Small intestine (tissue), 7 donors: Measurements from ENCODE around the gene COL21A1. TPM values are rescaled to one million over a fixed set of nuclear protein-coding genes. Genes with fewer than 3 reads are reported as not detected.
"Not testable (repeated sequence)": the region's sequence is repeated elsewhere in the genome, so short reads cannot be mapped to it uniquely, and the experiment has no call there.

Source experiments
- DNase-seq, 2 donors: peaks; one replicate each; pipeline versions ENCODE4 v3.0.0 to v3.0.0-alpha.2; 2013
- FAIRE-seq: peaks from 2 replicates; lab custom pipeline; 2012; peaks lifted over from hg19 to GRCh38; lab: Jason Lieb, UNC
- H3K27ac ChIP-seq, 3 donors: one replicate each; pipeline ENCODE4 v1.5.1; 2013; ENCODE audit warnings: low read length in 2 of 3, mild to moderate bottlenecking in 2 of 3, control low read depth in 1 of 3, inconsistent platforms in 1 of 3, low read depth in 1 of 3, moderate library complexity in 1 of 3
- H3K27me3 ChIP-seq, 3 donors: one replicate each; pipeline ENCODE4 v1.6.1; 2013; ENCODE audit warnings: low read length in 3 of 3, inconsistent platforms in 1 of 3; ENCODE audit not compliant: control insufficient read depth in 3 of 3, insufficient read depth in 3 of 3
- H3K36me3 ChIP-seq, 3 donors: one replicate each; pipeline ENCODE4 v1.6.1; 2013; ENCODE audit warnings: low read length in 3 of 3, inconsistent platforms in 1 of 3, low read depth in 1 of 3, mild to moderate bottlenecking in 1 of 3, moderate library complexity in 1 of 3; ENCODE audit not compliant: control insufficient read depth in 3 of 3, insufficient read depth in 2 of 3
- H3K4me1 ChIP-seq, 3 donors: one replicate each; pipeline ENCODE4 v1.6.1; 2013; ENCODE audit warnings: low read length in 2 of 3, inconsistent platforms in 1 of 3, low read depth in 1 of 3, mild to moderate bottlenecking in 1 of 3, moderate library complexity in 1 of 3; ENCODE audit not compliant: control insufficient read depth in 3 of 3, insufficient read depth in 2 of 3
- H3K4me3 ChIP-seq, 3 donors: one replicate each; pipeline ENCODE4 v1.5.1; 2013; ENCODE audit warnings: low read length in 3 of 3, control low read depth in 1 of 3, inconsistent platforms in 1 of 3, low read depth in 1 of 3, mild to moderate bottlenecking in 1 of 3, moderate library complexity in 1 of 3
- H3K9me3 ChIP-seq, 2 donors: one replicate each; pipeline ENCODE4 v1.6.1; 2013; ENCODE audit warnings: low read depth in 1 of 2, low read length in 1 of 2; ENCODE audit not compliant: control insufficient read depth in 2 of 2, insufficient read depth in 1 of 2
- WGBS, 3 donors: extraction: QIAGEN DNeasy Blood & Tissue Kit; methylation state at CpG; one replicate each; pipeline ENCODE4 v1.1.7; 2013; 5-methylcytosine and 5-hydroxymethylcytosine counted together
- polyA plus RNA-seq, 4 donors: library from polyadenylated mRNA; stranded (reverse) in 3 of 4; unstranded in 1 of 4; fragments of 200-250 nt in 3 of 4; fragments of 120-200 nt in 1 of 4; gene quantifications; one replicate each; pipeline versions ENCODE4 v1.2.1 to v1.2.3, GENCODE V29; 2013
- donor health status: healthy with polysubstance abuse.
- donor health status: control.
- donor health status: control.
- donor health status: Bipolar disorder and iron deficiency.
- donor health status: healthy.

COL21A1 gene
- polyA plus RNA-seq, 4 donors = 0.84 to 8.1 TPM; not detected in 2

DNA sequence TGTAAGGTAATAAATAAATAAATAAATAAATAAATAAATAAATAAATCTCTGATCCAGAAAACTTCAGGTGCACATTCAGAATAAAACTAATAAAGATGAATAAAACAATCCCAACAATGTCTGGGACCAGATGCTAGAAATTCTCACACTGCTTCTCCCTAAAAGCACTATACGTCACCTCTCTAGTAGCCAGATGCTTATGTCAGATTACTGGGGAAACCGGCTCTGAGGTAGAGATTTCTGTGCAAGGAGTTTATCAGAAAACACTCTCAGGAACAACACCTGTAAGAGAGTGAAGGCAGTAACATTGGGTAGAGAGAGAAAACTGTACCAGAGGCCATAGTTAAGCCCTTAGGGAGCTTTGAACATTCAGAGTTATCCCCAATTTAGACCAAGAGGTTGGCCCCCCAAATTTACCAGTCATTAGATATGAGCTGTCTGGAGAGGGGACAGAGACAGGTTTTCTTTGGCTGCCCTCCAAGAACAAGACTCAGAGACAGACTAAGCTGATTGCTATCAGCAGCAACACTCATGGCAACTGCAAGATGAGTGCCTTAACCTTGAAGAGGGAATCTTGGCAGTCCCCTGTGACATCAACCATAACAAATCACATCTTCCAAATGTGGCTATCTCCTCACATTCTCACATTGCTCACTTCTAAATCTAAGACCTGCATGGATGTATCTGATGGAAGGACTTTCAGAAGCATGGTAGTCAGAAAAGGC lies 220.8 kb downstream of the COL21A1 start:
- no peak for DNase-seq
- no peak overlapping the region for H3K27ac ChIP-seq
- WGBS, 3 donors = 67 to 77% (median 70%) methylated on average over 2 of the region's 2 CpGs
- H3K9me3 ChIP-seq = no peaks in the 10 kb centered on the region
- H3K4me1 ChIP-seq = no peaks in the 10 kb centered on the region
- H3K27me3 ChIP-seq = no peaks in the 10 kb centered on the region
- no peak for FAIRE-seq
- H3K4me3 ChIP-seq = no peak overlapping the region
- no peaks in the 10 kb centered on the region for H3K36me3 ChIP-seq

DNA sequence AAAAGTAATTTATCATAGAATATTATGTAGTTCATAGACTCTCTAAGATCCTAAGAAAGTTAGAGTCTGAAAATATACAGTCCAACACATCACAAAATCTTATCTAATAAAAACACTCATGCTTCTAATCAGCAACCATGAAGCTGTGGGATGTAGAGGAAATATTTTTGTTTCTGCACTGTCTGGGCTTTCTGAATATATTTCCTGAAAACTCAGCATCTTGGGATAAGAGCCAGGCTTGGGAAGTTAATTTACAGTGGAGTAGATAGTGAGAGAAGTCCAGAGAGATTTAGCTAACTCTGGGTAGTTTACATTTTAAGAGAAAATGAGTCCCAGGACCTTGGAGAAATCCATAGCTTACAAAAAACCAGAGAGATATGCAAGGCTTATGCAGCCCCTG lies 221.6 kb downstream of the COL21A1 start:
- FAIRE-seq = no peak
- Histone ChIP-seq H3K27ac (no peak overlapping the region), H3K4me3 (no peak overlapping the region), H3K9me3 (no peaks in the 10 kb centered on the region), H3K36me3 (no peaks in the 10 kb centered on the region), H3K4me1 (no peaks in the 10 kb centered on the region), H3K27me3 (no peaks in the 10 kb centered on the region)
- DNase-seq = no peak

DNA sequence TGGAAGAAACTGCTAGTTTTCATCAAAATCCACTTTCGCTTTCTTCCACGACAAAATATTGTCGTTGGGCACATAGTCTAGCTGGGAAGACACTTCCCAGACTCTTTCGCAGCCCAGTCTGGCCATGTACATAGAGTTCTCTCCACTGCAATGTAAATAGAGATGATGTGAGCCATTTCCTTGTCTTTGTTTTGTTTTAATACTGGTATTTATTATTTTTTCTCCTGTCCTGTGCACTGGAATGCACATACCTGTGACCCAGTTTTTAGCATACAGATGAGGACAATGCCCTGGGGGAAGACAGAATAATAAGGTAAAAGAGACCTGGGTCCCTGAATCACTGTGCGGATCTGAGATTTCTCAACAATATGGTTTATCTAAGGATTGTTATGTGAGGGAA lies 222.4 kb downstream of the COL21A1 start:
- no peaks in the 10 kb centered on the region for H3K9me3 ChIP-seq

DNA sequence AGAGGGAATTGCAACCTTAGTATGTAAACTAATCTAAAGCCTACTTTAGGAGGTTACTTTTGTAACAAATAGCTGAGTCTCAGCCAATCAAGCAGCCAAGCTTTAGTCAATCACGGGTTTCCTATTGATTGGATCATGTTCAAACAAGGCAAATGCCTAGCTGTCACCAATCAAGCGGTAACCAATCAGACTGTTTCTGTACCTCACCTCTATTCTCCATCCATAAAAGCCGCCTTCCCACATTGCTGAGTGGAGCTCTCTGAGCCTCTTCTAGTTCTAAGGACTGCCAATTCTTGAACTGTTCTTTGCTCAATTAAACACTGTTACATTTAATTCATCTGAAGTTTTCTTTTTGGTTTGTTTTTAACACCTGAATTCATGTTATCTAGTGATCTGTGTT lies 223.6 kb downstream of the COL21A1 start:
- Histone ChIP-seq H3K27ac (no peak overlapping the region), H3K36me3 (no peaks in the 10 kb centered on the region), H3K27me3 (no peaks in the 10 kb centered on the region), H3K9me3 (no peaks in the 10 kb centered on the region), H3K4me3 (no peak overlapping the region), H3K4me1 (no peaks in the 10 kb centered on the region)
- WGBS, 3 donors = 63 to 81% (median 64%) methylated on average over 3 of the region's 3 CpGs
- FAIRE-seq = no peak
- no peak for DNase-seq

More for the DNA sequence above, 222.4 kb downstream of the COL21A1 start:
- WGBS, 3 donors = 85 to 89% (median 86%) methylated on average over 5 of the region's 5 CpGs
- DNase-seq (no peak), FAIRE-seq (no peak)
- no peaks in the 10 kb centered on the region for H3K36me3 ChIP-seq
- H3K27ac ChIP-seq = no peak overlapping the region
- no peaks in the 10 kb centered on the region for H3K27me3 ChIP-seq
- no peak overlapping the region for H3K4me3 ChIP-seq
- no peaks in the 10 kb centered on the region for H3K4me1 ChIP-seq

- no peak for FAIRE-seq
- H3K9me3 ChIP-seq = no peaks in the 10 kb centered on the region
- H3K4me1 ChIP-seq = no peaks in the 10 kb centered on the region
These were observed 224.7 kb downstream of the COL21A1 start for GRCh38 chr6:56022678-56023077.

DNA sequence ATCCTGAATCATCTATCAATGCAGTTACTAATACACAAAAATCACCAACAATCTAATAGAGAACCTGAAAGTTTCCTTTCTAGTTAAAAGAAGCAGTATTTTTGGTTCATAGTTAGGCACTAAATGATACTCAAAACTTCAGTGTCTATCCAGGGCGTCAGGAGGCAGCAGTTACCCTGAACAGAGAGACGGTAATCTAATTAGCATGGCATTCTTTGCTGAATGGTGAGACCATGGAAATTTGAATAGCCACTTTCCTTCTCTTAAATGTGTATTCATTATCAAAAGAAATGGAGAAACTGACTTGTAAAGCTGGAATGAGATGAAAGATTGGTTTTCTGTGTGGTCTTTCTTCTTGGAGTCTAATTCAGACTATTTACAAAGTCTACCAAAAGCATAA lies 225.4 kb downstream of the COL21A1 start:
- Histone ChIP-seq H3K4me1 (no peaks in the 10 kb centered on the region), H3K27ac (no peak overlapping the region), H3K9me3 (no peaks in the 10 kb centered on the region), H3K4me3 (no peak overlapping the region), H3K27me3 (no peaks in the 10 kb centered on the region), H3K36me3 (no peaks in the 10 kb centered on the region)
- FAIRE-seq = no peak
- DNase-seq = no peak
- WGBS, 3 donors = 69 to 77% (median 70%) methylated on average over 2 of the region's 2 CpGs

More at GRCh38 chr6:56022678-56023077, 224.7 kb downstream of the COL21A1 start:
- WGBS, 3 donors = 69 to 91% (median 76%) methylated on average over 1 of the region's 1 CpG
- no peak overlapping the region for H3K27ac ChIP-seq
- DNase-seq = no peak
- H3K4me3 ChIP-seq = no peak overlapping the region
- H3K27me3 ChIP-seq = no peaks in the 10 kb centered on the region
- H3K36me3 ChIP-seq = no peaks in the 10 kb centered on the region

- no peak for FAIRE-seq
- Histone ChIP-seq H3K27ac (no peak overlapping the region), H3K27me3 (no peaks in the 10 kb centered on the region), H3K4me1 (no peaks in the 10 kb centered on the region), H3K4me3 (no peak overlapping the region), H3K36me3 (no peaks in the 10 kb centered on the region), H3K9me3 (no peaks in the 10 kb centered on the region)
- DNase-seq = no peak
- 63 to 80% (median 65%) methylated on average over 1 of the region's 1 CpG for WGBS, 3 donors
These were observed 227.4 kb downstream of the COL21A1 start for GRCh38 chr6:56019973-56020372.

- Histone ChIP-seq H3K27ac (no peak overlapping the region), H3K27me3 (no peaks in the 10 kb centered on the region), H3K4me3 (no peak overlapping the region), H3K36me3 (no peaks in the 10 kb centered on the region), H3K9me3 (no peaks in the 10 kb centered on the region), H3K4me1 (no peaks in the 10 kb centered on the region)
- FAIRE-seq = no peak
- 76 to 80% (median 78%) methylated on average over 2 of the region's 2 CpGs for whole genome bisulfite sequencing, 3 donors
- DNase-seq = no peak
These were observed 230.2 kb downstream of the COL21A1 start for GRCh38 chr6:56017198-56017597.

- not testable (repeated sequence) for H3K9me3 ChIP-seq, H3K27ac ChIP-seq, H3K36me3 ChIP-seq, H3K4me1 ChIP-seq, H3K27me3 ChIP-seq, H3K4me3 ChIP-seq, DNase-seq, FAIRE-seq
- WGBS, 3 donors = 81 to 86% (median 81%) methylated on average over 10 of the region's 10 CpGs
These were observed 233.3 kb downstream of the COL21A1 start for GRCh38 chr6:56014039-56014438.
